ENCODE results near the gene CS. TPM values are rescaled to one million over a fixed set of nuclear protein-coding genes. Genes with fewer than 3 reads are reported as not detected.
"Not testable (repeated sequence)": the region's sequence is repeated elsewhere in the genome, so short reads cannot be mapped to it uniquely, and the experiment has no call there.

The CS gene
- total RNA-seq = 865 TPM
- long read RNA-seq, transcript CS-212 (12 exons, 3,057 nt) = minor isoform, 7 of 799 reads
- long read RNA-seq, transcript CS-201 (11 exons, 2,975 nt) = major isoform, 601 of 799 reads
- long read RNA-seq, partial matches to known transcripts = 125 of 799 reads
- long read RNA-seq, other reads (novel, unspliced or antisense) = 66 of 799 reads

GRCh38 chr12:56299853-56300643 lies at the start of gene CS:
Gene CS, minus strand, starts transcription at chr12:56300330. Its CDS starts 129 bp downstream, at chr12:56300201.
- ATAC-seq (peak; percentile 97), DNase-seq (peak; percentile 99)
- intact Hi-C loops (cut with micrococcal nuclease) = no loop called here

DNA sequence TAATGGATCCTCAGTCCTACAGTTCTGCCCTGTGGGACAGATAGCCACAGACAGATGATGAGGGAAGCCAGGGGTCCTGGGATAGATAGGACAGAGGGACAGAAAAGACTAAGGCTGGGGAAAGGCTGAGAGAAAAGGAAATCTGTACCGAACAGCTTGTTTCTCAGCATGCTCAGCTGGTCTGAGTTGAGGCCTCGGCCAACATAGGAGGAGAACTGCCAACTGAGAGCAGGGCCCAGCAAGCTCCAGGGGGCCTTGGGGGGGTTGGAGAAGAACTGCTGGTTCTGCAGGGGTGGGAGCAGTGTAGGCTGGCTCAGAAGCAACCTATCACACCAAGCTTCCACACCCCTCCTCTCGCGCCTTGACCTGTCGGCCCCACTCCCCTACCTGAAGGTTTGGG lies 48.6 kb upstream of the CS start:
- intact Hi-C loops (cut with micrococcal nuclease) = no loop called here
- DNase-seq (no peak), ATAC-seq (no peak)

GRCh38 chr12:56347255-56347654 lies 47.1 kb upstream of the CS start:
- ATAC-seq; intact Hi-C loops (cut with micrococcal nuclease); DNase-seq: not testable (repeated sequence)

DNA sequence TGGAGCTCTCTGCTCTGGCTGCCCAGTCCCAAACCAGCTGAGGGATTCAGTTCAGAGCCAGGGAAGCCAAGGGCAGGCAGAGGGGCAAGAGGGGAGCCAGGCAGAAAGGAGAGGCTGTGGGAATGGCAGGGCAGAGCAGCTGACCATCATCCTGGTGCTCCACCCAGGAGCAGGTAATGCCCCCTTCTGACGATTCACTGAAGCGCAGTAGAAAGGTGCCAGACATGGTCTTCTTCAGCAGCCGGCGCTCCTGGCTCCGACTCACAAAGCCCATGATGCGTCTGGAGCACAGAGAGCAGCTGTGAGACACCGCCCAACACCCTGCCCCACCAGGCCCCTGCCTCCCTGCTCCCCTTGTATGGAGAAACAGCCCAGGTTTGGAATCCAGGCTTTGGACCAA lies 46.5 kb upstream of the CS start:
- ATAC-seq = peak; percentile 11
- intact Hi-C loops (cut with micrococcal nuclease) = no loop called here

GRCh38 chr12:56342290-56342689 lies 42.2 kb upstream of the CS start:
- ATAC-seq; DNase-seq; intact Hi-C loops (cut with micrococcal nuclease): not testable (repeated sequence)

More for the DNA sequence above, 46.5 kb upstream of the CS start:
- no peak for DNase-seq

- DNase-seq = no peak
- ATAC-seq = no peak
- intact Hi-C loops (cut with micrococcal nuclease) = no loop called here
These were observed 41.5 kb upstream of the CS start for GRCh38 chr12:56341616-56342015.

GRCh38 chr12:56339158-56339422 lies 39.0 kb upstream of the CS start:
- no peak for ATAC-seq
- intact Hi-C loops (cut with micrococcal nuclease) = no loop called here
- no peak for DNase-seq

DNA sequence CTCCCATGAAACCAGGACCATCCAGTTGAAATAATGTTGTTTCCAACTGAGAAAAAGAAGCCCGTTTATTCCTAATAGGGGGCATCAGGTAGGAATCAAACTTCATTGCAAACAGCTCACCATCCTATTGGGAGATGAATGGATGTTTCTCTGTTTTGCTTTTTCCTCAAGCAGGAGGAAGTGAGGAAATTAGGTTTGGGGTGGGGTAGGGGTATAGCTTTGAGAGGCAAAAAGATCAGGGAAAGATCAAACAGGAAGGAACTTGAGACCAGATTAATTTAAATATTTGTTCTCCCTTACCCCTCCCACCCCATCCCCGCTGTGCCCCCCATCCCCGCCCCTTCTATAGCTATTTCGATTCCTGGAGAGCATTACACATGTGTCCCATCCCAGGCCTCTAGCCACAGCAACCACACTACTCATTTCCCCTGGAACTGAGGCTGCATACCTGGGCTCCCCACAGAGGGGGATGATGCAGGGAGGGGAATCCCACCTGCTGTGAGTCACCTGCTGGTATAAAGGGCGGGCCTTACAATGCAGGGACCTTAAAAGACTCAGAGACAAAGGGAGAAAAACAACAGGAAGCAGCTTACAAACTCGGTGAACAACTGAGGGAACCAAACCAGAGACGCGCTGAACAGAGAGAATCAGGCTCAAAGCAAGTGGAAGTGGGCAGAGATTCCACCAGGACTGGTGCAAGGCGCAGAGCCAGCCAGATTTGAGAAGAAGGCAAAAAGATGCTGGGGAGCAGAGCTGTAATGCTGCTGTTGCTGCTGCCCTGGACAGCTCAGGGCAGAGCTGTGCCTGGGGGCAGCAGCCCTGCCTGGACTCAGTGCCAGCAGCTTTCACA lies 38.4 kb upstream of the CS start, which contains the start of gene IL23A:
Gene IL23A, plus strand, starts transcription at position 577 of the 850 bp plus-strand sequence. Its CDS starts 161 bp downstream, at position 738.
- no peak for ATAC-seq
- intact Hi-C loops (cut with micrococcal nuclease) = no loop called here
- DNase-seq = no peak

GRCh38 chr12:56337753-56338251 lies 37.7 kb upstream of the CS start:
- ATAC-seq = no peak
- no peak for DNase-seq
- intact Hi-C loops (cut with micrococcal nuclease) = no loop called here

DNA sequence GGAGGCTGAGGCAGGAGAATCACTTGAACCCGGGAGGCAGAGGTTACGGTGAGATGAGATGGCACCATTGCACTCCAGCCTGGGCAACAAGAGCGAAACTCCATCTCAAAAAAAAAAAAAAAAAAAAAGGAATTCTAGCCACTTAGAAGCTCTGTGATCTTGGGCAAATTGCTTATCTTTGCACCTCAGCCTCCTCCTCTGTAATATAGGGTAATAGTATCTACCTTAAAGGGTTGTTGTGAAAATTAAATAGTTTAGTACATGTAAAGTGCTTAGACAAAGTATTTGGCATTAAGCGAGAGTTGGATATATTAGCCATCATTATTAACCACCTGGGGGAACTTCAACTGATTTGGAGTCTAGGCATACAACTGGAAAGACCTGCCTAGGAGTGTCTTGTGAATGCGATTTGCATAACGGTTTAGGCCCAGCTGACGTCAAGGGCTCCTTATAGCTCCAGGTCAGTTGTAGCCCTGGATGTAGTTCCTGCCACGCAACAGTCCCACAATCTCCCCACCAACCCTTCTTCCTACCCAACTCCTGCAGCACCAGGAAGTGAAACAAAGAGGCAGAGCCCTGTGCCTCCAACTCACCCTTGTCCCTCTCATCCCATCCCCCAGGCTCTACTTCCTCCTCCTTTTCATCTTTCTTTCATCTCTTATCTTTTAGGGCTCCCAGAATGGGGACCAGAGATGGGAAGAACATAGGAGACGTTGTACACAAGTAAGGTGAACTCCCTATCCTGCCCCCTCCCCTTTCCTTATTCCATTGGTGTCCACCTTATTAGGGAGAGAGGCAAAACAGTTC lies 36.4 kb upstream of the CS start:
- intact Hi-C loops (cut with micrococcal nuclease) = no loop called here
- no peak for ATAC-seq
- DNase-seq = no peak

DNA sequence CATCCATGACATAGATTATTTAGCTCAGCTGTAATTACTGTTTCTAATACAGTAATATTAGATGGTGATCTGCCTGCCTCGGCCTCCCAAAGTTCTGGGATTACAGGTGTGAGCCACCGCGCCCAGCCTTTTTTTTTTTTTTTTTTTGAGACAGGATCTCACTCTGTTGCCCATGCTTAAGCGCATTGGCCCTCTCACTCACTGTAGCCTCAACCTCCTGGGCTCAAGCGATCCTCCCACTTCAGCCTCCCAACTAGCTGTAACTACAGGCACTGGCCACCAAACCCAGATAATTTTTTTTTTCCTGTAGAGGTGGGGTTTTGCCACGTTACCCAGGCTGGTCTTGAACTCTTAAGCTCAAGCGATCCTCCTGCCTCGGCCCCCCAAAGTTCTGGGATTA lies 35.4 kb upstream of the CS start:
- intact Hi-C loops (cut with micrococcal nuclease) = not testable (repeated sequence)

DNA sequence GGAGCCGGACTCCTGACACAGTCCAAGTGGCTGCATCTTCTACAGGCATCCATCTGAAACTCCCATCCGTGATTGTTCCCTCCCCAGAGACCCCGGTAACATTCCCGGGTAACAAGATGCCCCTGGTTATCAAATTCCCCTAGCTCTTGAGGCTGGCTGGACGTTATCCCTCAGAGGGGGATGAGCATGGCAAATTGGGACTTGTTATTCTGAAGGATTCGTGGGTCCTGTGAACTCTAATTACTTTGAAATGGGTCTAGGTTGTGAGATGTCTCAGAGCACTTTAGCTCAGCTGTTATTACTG lies 34.3 kb upstream of the CS start:
- intact Hi-C loops (cut with micrococcal nuclease) = no loop called here
- no peak for ATAC-seq
- DNase-seq = no peak

More for the DNA sequence above, 35.4 kb upstream of the CS start:
- ATAC-seq, DNase-seq: not testable (repeated sequence)

- ATAC-seq (peak; percentile 99), DNase-seq (peak; percentile 96)
- intact Hi-C loops (cut with micrococcal nuclease) = no loop called here
These were observed 33.8 kb upstream of the CS start, which contains the start of gene PAN2 for GRCh38 chr12:56333679-56334489. Gene PAN2, minus strand, starts transcription at chr12:56334000. Its CDS starts 906 bp downstream, at chr12:56333094.

GRCh38 chr12:56333197-56333678 lies 33.1 kb upstream of the CS start:
- DNase-seq (no peak), ATAC-seq (peak; percentile 8)
- intact Hi-C loops (cut with micrococcal nuclease) = no loop called here

- ATAC-seq = no peak
- DNase-seq = no peak
- intact Hi-C loops (cut with micrococcal nuclease) = no loop called here
These were observed 32.5 kb upstream of the CS start for GRCh38 chr12:56332512-56333196.

DNA sequence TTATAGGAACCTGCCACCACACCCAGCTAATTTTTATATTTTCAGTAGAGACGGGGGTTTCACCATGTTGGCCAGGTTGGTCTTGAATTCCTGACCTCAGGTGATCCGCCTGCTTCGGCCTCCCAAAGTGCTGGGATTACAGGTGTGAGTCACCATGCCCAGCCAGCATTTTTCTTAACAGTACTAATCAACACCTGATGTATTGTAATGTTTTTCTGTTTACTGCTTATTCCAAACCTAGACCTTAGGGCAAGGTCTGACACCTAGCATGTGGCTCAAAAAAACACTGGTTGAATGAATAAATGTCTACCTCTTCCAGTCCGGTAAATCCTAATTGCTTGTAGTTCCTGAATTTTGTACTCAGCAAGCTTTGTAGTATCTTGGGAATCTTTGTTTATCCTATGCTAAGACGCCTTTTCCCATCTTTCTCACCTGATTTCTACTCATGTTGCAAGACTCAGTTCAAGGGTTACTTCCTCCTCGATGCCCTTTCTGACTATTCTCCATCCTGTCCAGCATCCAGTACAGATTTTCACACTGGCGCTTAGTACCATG lies 30.9 kb upstream of the CS start:
- ATAC-seq = no peak
- intact Hi-C loops (cut with micrococcal nuclease) = no loop called here
- no peak for DNase-seq

- intact Hi-C loops (cut with micrococcal nuclease) = no loop called here
- ATAC-seq (peak; percentile 49), DNase-seq (no peak)
These were observed 26.4 kb upstream of the CS start for GRCh38 chr12:56326533-56326932.

All from left ventricle myocardium superior (tissue), 1 donor.